WTC11 (cell line): Measurements from ENCODE around the gene NEK6.

Experiments used
- AFF4 ChIP-seq: sonication (generic); formaldehyde crosslinking; IDR thresholded peaks from 2 replicates; pipeline ENCODE4 v1.8.1; 2023; ENCODE audit warnings: mild to moderate bottlenecking, missing genetic modification reagents, borderline replicate concordance
- CREB1 ChIP-seq: sonication (generic); formaldehyde crosslinking; IDR thresholded peaks from 2 replicates; pipeline ENCODE4 v1.8.0; 2023; ENCODE audit warnings: mild to moderate bottlenecking, missing genetic modification reagents
- ESRRA ChIP-seq: sonication (generic); formaldehyde crosslinking; IDR thresholded peaks from 2 replicates; pipeline ENCODE4 v1.8.1; 2022; ENCODE audit warnings: mild to moderate bottlenecking, missing genetic modification reagents, borderline replicate concordance
- JUN ChIP-seq: sonication (generic); formaldehyde crosslinking; IDR thresholded peaks from 2 replicates; pipeline ENCODE4 v1.8.0; 2023; ENCODE audit warnings: mild to moderate bottlenecking, missing genetic modification reagents
- NFE2L1 ChIP-seq: sonication (generic); formaldehyde crosslinking; IDR thresholded peaks from 2 replicates; pipeline ENCODE4 v1.8.1; 2023; ENCODE audit warnings: missing genetic modification reagents
- ZNF121 ChIP-seq: sonication (generic); formaldehyde crosslinking; IDR thresholded peaks from 2 replicates; pipeline ENCODE4 v1.8.0; 2023; ENCODE audit warnings: missing genetic modification reagents
- ZNF232 ChIP-seq: sonication (generic); formaldehyde crosslinking; IDR thresholded peaks from 2 replicates; pipeline ENCODE4 v1.8.0; 2022; ENCODE audit warnings: mild to moderate bottlenecking, missing genetic modification reagents
- TF ChIP-seq, protein P1 (sequence below): fragments of 200-600 bp; IDR thresholded peaks from 2 replicates; pipeline ENCODE4 v1.8.0; 2022; ENCODE audit warnings: antibody characterized with exemption
- TF ChIP-seq, protein P2 (sequence below): sonication (generic); formaldehyde crosslinking; conservative IDR thresholded peaks from 2 replicates; pipeline ENCODE4 v1.8.1; 2023; ENCODE audit warnings: mild to moderate bottlenecking, low read depth, missing genetic modification reagents, moderate library complexity

DNA sequence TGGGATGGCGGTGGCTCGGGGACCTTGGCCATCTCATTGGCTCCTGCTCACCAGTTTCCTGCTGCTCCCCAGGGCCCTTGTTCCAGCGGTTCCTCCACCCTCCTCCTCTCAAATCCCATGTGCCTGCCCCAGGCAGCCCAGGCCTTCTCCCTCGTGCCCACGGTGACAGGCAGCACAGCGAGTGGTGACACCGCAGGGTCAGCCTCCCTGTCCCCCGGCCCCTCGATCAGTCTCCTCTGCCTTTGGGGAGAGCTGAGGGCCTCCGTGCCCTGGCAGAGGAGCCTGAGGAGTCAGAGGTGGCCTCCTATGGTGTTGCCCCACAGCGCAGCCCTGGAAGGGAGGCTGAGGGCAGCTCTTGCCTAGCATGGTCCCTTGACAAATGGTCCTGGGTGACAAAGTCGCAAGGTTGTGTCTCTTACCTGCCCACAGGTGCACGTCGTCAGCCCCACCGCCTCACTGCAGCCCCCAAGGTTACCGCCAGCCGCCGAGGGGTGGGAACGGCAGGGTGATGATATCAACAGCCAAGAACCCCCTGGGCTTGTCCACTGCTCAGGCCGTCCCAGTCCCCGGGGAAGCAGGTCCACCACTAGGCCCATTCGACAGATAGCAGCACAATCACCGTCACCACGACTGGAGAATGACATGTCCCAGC, 49.8 kb downstream of the NEK6 start:
- TF ChIP-seq, protein P1, sequence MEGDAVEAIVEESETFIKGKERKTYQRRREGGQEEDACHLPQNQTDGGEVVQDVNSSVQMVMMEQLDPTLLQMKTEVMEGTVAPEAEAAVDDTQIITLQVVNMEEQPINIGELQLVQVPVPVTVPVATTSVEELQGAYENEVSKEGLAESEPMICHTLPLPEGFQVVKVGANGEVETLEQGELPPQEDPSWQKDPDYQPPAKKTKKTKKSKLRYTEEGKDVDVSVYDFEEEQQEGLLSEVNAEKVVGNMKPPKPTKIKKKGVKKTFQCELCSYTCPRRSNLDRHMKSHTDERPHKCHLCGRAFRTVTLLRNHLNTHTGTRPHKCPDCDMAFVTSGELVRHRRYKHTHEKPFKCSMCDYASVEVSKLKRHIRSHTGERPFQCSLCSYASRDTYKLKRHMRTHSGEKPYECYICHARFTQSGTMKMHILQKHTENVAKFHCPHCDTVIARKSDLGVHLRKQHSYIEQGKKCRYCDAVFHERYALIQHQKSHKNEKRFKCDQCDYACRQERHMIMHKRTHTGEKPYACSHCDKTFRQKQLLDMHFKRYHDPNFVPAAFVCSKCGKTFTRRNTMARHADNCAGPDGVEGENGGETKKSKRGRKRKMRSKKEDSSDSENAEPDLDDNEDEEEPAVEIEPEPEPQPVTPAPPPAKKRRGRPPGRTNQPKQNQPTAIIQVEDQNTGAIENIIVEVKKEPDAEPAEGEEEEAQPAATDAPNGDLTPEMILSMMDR: no peak
- TF ChIP-seq ZNF232 (CRISPR knock-in tag): no peak
- TF ChIP-seq ESRRA (CRISPR knock-in tag): no peak
- TF ChIP-seq ZNF121 (CRISPR knock-in tag): no peak
- no peak for TF ChIP-seq NFE2L1 (CRISPR knock-in tag)
- TF ChIP-seq CREB1 (CRISPR knock-in tag): no peak
- TF ChIP-seq JUN (CRISPR knock-in tag): no peak
- TF ChIP-seq, protein P2, sequence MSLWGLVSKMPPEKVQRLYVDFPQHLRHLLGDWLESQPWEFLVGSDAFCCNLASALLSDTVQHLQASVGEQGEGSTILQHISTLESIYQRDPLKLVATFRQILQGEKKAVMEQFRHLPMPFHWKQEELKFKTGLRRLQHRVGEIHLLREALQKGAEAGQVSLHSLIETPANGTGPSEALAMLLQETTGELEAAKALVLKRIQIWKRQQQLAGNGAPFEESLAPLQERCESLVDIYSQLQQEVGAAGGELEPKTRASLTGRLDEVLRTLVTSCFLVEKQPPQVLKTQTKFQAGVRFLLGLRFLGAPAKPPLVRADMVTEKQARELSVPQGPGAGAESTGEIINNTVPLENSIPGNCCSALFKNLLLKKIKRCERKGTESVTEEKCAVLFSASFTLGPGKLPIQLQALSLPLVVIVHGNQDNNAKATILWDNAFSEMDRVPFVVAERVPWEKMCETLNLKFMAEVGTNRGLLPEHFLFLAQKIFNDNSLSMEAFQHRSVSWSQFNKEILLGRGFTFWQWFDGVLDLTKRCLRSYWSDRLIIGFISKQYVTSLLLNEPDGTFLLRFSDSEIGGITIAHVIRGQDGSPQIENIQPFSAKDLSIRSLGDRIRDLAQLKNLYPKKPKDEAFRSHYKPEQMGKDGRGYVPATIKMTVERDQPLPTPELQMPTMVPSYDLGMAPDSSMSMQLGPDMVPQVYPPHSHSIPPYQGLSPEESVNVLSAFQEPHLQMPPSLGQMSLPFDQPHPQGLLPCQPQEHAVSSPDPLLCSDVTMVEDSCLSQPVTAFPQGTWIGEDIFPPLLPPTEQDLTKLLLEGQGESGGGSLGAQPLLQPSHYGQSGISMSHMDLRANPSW (CRISPR knock-in tag): no peak
- no peak for TF ChIP-seq AFF4 (CRISPR knock-in tag)
